Measurements from ENCODE around the gene UBE3D.

GRCh38 chr6:82979657-82980056, 86.0 kb downstream of the UBE3D start:
- TF ChIP-seq CTCF (IDR thresholded peaks at IDR 0.05): no peak
- no peak for TF ChIP-seq POLR2A (IDR thresholded peaks at IDR 0.05)

Measured in Peyer's patch (tissue), 4 donors.